SK-N-SH (cell line): ENCODE data around the gene SLC35F1. TPM values are rescaled to one million over a fixed set of nuclear protein-coding genes. Genes with fewer than 3 reads are reported as not detected.

ENCODE experiments used
- CTCF ChIA-PET: fragments of 300-600, 350-600 bp; formaldehyde crosslinking; extraction: SDS; loops from one replicate; lab custom pipeline; 2021; lab: Yijun Ruan, JAX
- POLR2A ChIA-PET: fragments of 350-600 bp; sonication (Branson Sonifier 250); formaldehyde crosslinking; extraction: SDS; loops from one replicate; lab custom pipeline; 2020; ENCODE audit warnings: antibody characterized with exemption, inconsistent platforms; lab: Yijun Ruan, JAX
- DNase-seq: peaks from one replicate; pipeline ENCODE4 v3.0.0; 2012
- H2AFZ ChIP-seq: fragments of 200-600 bp; sonication (generic); 2 replicates; pipeline ENCODE4 v1.8.1; 2016; ENCODE audit warnings: antibody characterized with exemption, mild to moderate bottlenecking, low read depth
- H3F3A ChIP-seq: fragments of 200-600 bp; sonication (generic); replicated peaks from 2 replicates; pipeline ENCODE3; 2016; ENCODE audit warnings: antibody characterized with exemption, mild to moderate bottlenecking; ENCODE audit not compliant: insufficient read depth
- H3K27ac ChIP-seq, 2 experiments: fragments of 200-500 bp in 1 of 2; fragments of 200-600 bp in 1 of 2; sonication (Bioruptor generic) in 1 of 2; sonication (generic), shearing (Covaris generic) in 1 of 2; 2 replicates each; pipeline versions ENCODE4 v1.5.1 to v1.6.1; 2014 to 2016; ENCODE audit warnings: low read depth in 2 of 2, inconsistent platforms in 1 of 2, low read length in 1 of 2, mild to moderate bottlenecking in 1 of 2, mixed read lengths in 1 of 2
- H3K27me3 ChIP-seq: fragments of 200-600 bp; sonication (generic), shearing (Covaris generic); 2 replicates; pipeline ENCODE4 v1.6.1; 2016; ENCODE audit warnings: mixed run types; ENCODE audit not compliant: insufficient read depth
- H3K36me3 ChIP-seq, 2 experiments: fragments of 200-500 bp in 1 of 2; fragments of 200-600 bp in 1 of 2; sonication (Bioruptor generic) in 1 of 2; sonication (generic) in 1 of 2; replicated peaks in 1 of 2; 2 replicates each; pipeline versions ENCODE3 to v1.5.1; 2014 to 2016; ENCODE audit warnings: low read length in 1 of 2, mild to moderate bottlenecking in 1 of 2; ENCODE audit not compliant: insufficient read depth in 2 of 2, control insufficient read depth in 1 of 2
- H3K4me1 ChIP-seq, 2 experiments: fragments of 200-500 bp in 1 of 2; fragments of 200-600 bp in 1 of 2; sonication (Bioruptor generic) in 1 of 2; sonication (generic), shearing (Covaris generic) in 1 of 2; 2 replicates each; pipeline versions ENCODE4 v1.5.1 to v1.6.1; 2014 to 2016; ENCODE audit warnings: low read depth in 1 of 2, low read length in 1 of 2, mixed run types in 1 of 2; ENCODE audit not compliant: insufficient read depth in 2 of 2, control insufficient read depth in 1 of 2
- H3K4me2 ChIP-seq: fragments of 200-600 bp; sonication (generic), shearing (Covaris generic); 2 replicates; pipeline ENCODE4 v1.6.1; 2017; ENCODE audit warnings: mixed run types
- H3K4me3 ChIP-seq, 2 experiments: fragments of 200-500 bp in 1 of 2; fragments of 200-600 bp in 1 of 2; sonication (Bioruptor generic) in 1 of 2; sonication (generic), shearing (Covaris generic) in 1 of 2; 2 replicates each; pipeline versions ENCODE4 v1.5.1 to v1.8.1; 2014 to 2016; ENCODE audit warnings: low read depth in 2 of 2, inconsistent platforms in 1 of 2, low read length in 1 of 2, mild to moderate bottlenecking in 1 of 2, mixed read lengths in 1 of 2, moderate library complexity in 1 of 2
- H3K79me2 ChIP-seq: fragments of 200-600 bp; sonication (generic); 2 replicates; pipeline ENCODE4 v1.8.1; 2017; ENCODE audit warnings: mild to moderate bottlenecking; ENCODE audit not compliant: insufficient read depth
- H3K9ac ChIP-seq: fragments of 200-600 bp; sonication (generic); 2 replicates; pipeline ENCODE4 v1.6.1; 2017; ENCODE audit warnings: mixed run types
- H3K9me2 ChIP-seq: fragments of 200-600 bp; sonication (generic); 2 replicates; pipeline ENCODE4 v1.6.1; 2017; ENCODE audit warnings: mixed run types
- H3K9me3 ChIP-seq: fragments of 200-600 bp; sonication (generic); 2 replicates; pipeline ENCODE4 v1.6.1; 2017; ENCODE audit warnings: mixed run types, mild to moderate bottlenecking, moderate library complexity
- H4K20me1 ChIP-seq: fragments of 200-600 bp; sonication (generic); 2 replicates; pipeline ENCODE4 v1.6.1; 2017; ENCODE audit warnings: mild to moderate bottlenecking, mixed run types; ENCODE audit not compliant: insufficient read depth
- CHD2 ChIP-seq: fragments of 150-350 bp; IDR thresholded peaks from 2 replicates; pipeline ENCODE4 v1.6.1; 2018; ENCODE audit warnings: low read length; ENCODE audit not compliant: partially characterized antibody
- ELF1 ChIP-seq: IDR thresholded peaks from 2 replicates; pipeline ENCODE4 v1.4.0; 2012
- EZH2phosphoT487 ChIP-seq: fragments of 200-600 bp; sonication (generic); IDR thresholded peaks from 2 replicates; pipeline ENCODE4 v1.6.1; 2017; ENCODE audit warnings: low read depth, mixed run types, mild to moderate bottlenecking, antibody characterized with exemption, moderate library complexity, borderline replicate concordance
- FOSL2 ChIP-seq: IDR thresholded peaks from 2 replicates; pipeline ENCODE4 v1.4.0; 2012; ENCODE audit warnings: low read depth, mild to moderate bottlenecking, moderate library complexity, borderline replicate concordance
- GATA2 ChIP-seq: sonication (generic); formaldehyde crosslinking; IDR thresholded peaks from 2 replicates; pipeline ENCODE4 v1.5.0; 2020; ENCODE audit warnings: mild to moderate bottlenecking, missing genetic modification reagents
- IRF3 ChIP-seq: fragments of 150-350 bp; IDR thresholded peaks from 2 replicates; pipeline ENCODE4 v1.6.1; 2016; ENCODE audit warnings: mild to moderate bottlenecking, low read depth, low read length
- JUND ChIP-seq: IDR thresholded peaks from 2 replicates; pipeline ENCODE4 v1.4.0; 2012
- NFIC ChIP-seq: IDR thresholded peaks from 2 replicates; pipeline ENCODE4 v1.4.0; 2012; ENCODE audit warnings: borderline replicate concordance
- NRF1 ChIP-seq: IDR thresholded peaks from 2 replicates; pipeline ENCODE4 v1.6.1; 2012; ENCODE audit warnings: low read depth, mild to moderate bottlenecking, low read length
- POLR2AphosphoS5 ChIP-seq: IDR thresholded peaks from 2 replicates; pipeline ENCODE4 v1.6.1; 2012; ENCODE audit warnings: low read depth, low read length
- RAD21 ChIP-seq: IDR thresholded peaks from 2 replicates; pipeline ENCODE4 v1.6.1; 2012; ENCODE audit warnings: mild to moderate bottlenecking, low read length
- REST ChIP-seq: IDR thresholded peaks from 2 replicates; pipeline ENCODE4 v1.6.1; 2012; ENCODE audit warnings: mild to moderate bottlenecking, low read depth, low read length, moderate library complexity
- RFX5 ChIP-seq: IDR thresholded peaks from 2 replicates; pipeline ENCODE4 v1.6.1; 2012; ENCODE audit warnings: mild to moderate bottlenecking, improper control_type of control experiment, low read length
- ZBTB33 ChIP-seq: IDR thresholded peaks from 2 replicates; pipeline ENCODE4 v1.4.0; 2012; ENCODE audit warnings: low read depth, borderline replicate concordance
- WGBS: methylation state at CpG from one replicate; pipeline ENCODE4 v1.1.6; 2017; ENCODE audit warnings: low lambda C conversion rate; 5-methylcytosine and 5-hydroxymethylcytosine counted together
- polyA plus RNA-seq, 3 experiments: library from polyadenylated mRNA; depleted of rRNA; stranded (reverse); fragments of >200 nt; gene quantifications; 2 replicates each; pipeline ENCODE4 v1.2.3, GENCODE V29; 2012

SLC35F1 gene
- polyA plus RNA-seq, 1 of the 3 experiments (the other 2 are of a cell fraction), result under 0.01 TPM

- no peaks in the 10 kb centered on the region for H3K36me3 ChIP-seq
- no peaks in the 10 kb centered on the region for H3K9me2 ChIP-seq
- H2AFZ ChIP-seq, result no peak overlapping the region
- H3K9ac ChIP-seq, result no peak overlapping the region
- no peaks in the 10 kb centered on the region for H3K27me3 ChIP-seq
- no peak overlapping the region for H3K4me2 ChIP-seq
- H3K4me1 ChIP-seq, result no peaks in the 10 kb centered on the region
- H3K27ac ChIP-seq, result no peak overlapping the region
- H3K4me3 ChIP-seq, result no peak overlapping the region
- H4K20me1 ChIP-seq, result no peaks in the 10 kb centered on the region
- H3K79me2 ChIP-seq, result no peaks in the 10 kb centered on the region
- ChIA-PET POLR2A (no interaction called here), CTCF (interaction anchor here (1.4 kb wide), 1 partner anchor 26 kb away, joined by 5 read pairs; no protein-coding TSS in a partner anchor)
- WGBS, result 15% methylated on average over 2 of the region's 2 CpGs
- no peaks in the 10 kb centered on the region for H3F3A ChIP-seq
- TF ChIP-seq FOSL2 (no peak), RAD21 (no peak), NRF1 (no peak), JUND (no peak), POLR2AphosphoS5 (no peak), IRF3 (no peak), ZBTB33 (no peak), EZH2phosphoT487 (no peak)
- no peaks in the 10 kb centered on the region for H3K9me3 ChIP-seq
- no peak for DNase-seq
Observed at GRCh38 chr6:118309337-118310093, 402.5 kb downstream of the SLC35F1 start.

GRCh38 chr6:118313208-118313607 is 406.1 kb downstream of the SLC35F1 start:
- CTCF ChIA-PET, result no interaction called here
- H3K36me3 ChIP-seq, result no peaks in the 10 kb centered on the region
- WGBS, result 84% methylated on average over 3 of the region's 3 CpGs

More at GRCh38 chr6:118313208-118313607, 406.1 kb downstream of the SLC35F1 start:
- Histone ChIP-seq H3F3A (no peaks in the 10 kb centered on the region), H3K79me2 (no peaks in the 10 kb centered on the region), H2AFZ (no peak overlapping the region), H3K27me3 (no peaks in the 10 kb centered on the region), H3K27ac (no peak overlapping the region), H3K4me1 (no peaks in the 10 kb centered on the region), H4K20me1 (no peaks in the 10 kb centered on the region), H3K4me3 (no peak overlapping the region), H3K4me2 (no peak overlapping the region), H3K9me2 (no peaks in the 10 kb centered on the region), H3K9ac (no peak overlapping the region), H3K9me3 (no peaks in the 10 kb centered on the region)
- POLR2A ChIA-PET, result no interaction called here
- TF ChIP-seq JUND (no peak), ELF1 (no peak), GATA2 (no peak), RAD21 (no peak), NFIC (no peak), REST (no peak), EZH2phosphoT487 (no peak), CHD2 (no peak), RFX5 (no peak)
- DNase-seq, result no peak
